HG02981 (cell line): Measurements from ENCODE around the gene MEIOB.
"Not testable (repeated sequence)": the region's sequence is repeated elsewhere in the genome, so short reads cannot be mapped to it uniquely, and the experiment has no call there.

ENCODE experiments used
- ATAC-seq: cut with Tn5 transposase; IDR thresholded peaks from one replicate; pipeline ENCODE4 v1.9.1; 2021; ENCODE audit warnings: mild to moderate bottlenecking, moderate library complexity; ENCODE audit not compliant: unreplicated experiment

The MEIOB gene

DNA sequence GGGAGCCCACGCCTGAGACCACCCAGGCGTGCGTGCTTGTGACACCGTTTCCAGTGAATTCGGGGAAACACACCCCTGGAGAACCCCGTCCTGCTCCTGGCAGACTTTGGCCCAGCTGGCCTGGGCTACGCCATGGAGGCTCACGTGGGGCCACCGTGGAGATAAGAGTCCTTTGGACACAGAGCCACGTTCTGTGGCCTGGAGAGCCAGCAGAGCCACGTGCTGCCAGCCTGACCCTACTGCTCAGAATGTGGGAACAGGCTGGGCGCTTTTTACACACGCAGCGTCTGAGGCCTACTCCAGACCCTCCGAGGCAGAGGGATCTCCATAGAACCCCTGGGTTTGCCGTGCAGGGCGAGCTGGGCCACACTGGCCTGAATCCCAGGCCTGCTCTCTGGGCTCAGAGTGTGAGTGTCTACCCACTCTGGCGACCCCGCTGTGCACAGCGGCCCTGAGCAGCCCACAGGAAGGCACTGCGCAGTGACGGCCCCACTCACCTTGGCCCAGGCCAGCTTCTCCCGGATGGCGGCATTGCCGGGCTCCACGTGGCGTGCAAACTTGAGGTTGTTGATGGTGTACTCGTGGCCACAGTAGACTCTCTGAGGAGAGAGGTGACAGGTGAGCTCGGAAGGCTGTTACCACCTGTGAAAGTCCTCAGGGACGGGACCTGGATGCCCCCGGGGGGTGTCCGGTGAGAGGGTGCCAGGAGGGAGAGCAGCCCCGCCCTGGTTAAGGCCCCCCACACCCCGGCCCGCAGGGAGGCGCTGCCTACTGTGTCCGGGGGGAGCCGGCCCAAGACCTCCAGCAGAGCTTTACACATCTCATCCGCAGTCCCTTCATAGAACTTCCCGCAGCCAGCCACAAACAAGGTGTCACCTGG is 55.3 kb downstream of the MEIOB start:
- no peak for ATAC-seq

GRCh38 chr16:1815461-1815860 is 56.5 kb downstream of the MEIOB start:
- no peak for ATAC-seq

DNA sequence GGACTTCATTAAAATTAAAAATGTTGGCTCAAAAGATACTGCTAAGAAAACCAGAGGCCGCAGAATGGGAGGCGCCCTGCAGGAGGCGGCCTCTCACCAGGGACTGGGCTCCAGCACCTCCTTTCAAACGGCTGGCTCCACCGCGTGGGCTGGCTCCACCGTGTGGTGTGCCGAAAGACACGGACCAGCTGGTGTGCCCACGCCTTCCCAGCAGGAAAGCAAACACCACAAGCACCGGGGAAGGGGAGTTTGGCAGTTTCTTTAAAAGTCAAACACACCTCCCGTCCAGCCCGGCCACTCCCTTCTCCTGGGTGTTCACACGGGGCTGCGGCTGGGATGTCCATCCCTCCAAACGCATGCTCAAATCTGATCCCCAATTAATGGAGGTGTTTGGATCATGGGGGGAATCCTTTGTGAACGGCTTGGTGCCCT is 59.2 kb downstream of the MEIOB start:
- no peak for ATAC-seq

DNA sequence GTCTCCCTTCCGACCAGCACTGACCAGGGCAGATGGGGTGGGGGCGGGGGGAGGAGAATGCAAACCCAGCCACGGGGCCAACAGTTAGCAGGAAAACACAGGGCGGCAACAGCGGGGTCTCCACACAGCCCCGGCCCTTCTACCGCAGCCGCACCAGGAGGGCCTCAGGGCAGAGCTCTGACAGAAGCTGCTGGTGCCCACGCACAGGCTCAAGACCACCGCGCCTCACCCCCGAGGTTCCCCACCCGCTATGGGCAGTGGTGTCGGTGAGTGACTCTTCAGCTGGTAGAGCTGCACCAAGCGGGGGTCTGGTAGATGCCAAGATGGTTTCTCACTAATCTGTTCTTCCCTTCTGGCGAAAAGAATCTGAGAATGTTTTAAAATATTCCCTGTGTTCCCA is 61.4 kb downstream of the MEIOB start:
- ATAC-seq, result no peak

DNA sequence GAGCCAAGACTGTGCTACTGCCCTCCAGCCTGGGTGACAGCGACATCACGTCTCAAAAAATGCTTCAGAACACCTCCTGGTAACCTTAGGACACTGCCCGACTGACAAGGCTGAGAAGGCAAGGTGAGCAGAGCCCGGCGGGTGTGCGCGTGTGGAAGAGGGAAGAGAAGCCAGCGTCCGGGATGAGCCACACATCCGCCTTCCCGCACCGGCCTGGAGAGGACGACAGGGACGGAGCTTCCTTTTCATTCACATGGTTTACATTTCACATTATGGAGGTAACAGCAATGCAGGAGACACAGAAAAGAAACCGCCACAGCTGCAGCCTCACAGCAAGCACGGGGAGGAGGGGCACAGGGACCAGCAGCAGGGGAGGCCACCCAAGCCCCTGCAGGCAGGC is 61.9 kb downstream of the MEIOB start:
- ATAC-seq, result no peak

- ATAC-seq, result no peak
Measured at GRCh38 chr16:1809281-1809801, 62.6 kb downstream of the MEIOB start.

- ATAC-seq, result no peak
Measured at GRCh38 chr16:1808691-1809090, 63.3 kb downstream of the MEIOB start.

- ATAC-seq, result no peak
Measured at GRCh38 chr16:1807626-1808025, 64.3 kb downstream of the MEIOB start.

GRCh38 chr16:1800701-1801100 is 71.3 kb downstream of the MEIOB start:
- ATAC-seq, result no peak

- not testable (repeated sequence) for ATAC-seq
Measured at GRCh38 chr16:1799263-1799662, 72.7 kb downstream of the MEIOB start.

DNA sequence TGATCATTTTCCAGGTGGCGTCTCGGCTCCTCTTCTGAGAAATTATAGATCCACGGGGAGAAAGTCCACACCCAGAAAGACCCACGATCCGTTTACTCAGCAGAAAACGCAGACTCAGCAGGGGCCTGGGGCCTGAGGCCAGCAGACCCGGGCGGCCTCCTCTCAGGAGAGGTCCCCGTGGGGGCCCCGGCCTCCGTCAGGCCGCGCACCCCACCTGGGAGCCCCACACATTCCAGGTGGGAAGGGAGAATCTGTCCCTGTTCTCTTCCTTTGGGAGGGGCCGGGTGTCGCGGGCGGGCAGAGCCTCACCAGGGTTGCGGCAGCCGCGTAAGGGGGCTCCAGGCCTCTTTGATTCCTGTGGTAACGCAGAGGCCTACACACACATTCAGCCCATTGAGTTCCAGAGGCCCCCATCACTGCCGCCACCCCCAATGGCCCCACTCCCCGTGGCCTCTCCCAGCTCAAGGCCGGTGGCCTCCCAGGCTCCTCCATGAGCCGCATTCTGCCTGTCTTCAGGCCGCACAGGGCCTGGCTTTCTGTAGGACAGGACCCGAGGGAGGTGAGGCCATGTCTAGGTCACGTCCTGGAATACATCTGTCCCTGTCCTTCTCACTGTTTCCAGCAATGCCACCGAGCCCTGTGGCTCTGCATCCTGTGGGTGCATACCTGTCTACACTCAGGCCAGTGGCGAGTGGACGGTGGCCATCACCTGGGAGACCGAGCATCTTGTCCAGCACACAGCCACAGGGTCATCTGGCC is 76.9 kb downstream of the MEIOB start:
- no peak for ATAC-seq

DNA sequence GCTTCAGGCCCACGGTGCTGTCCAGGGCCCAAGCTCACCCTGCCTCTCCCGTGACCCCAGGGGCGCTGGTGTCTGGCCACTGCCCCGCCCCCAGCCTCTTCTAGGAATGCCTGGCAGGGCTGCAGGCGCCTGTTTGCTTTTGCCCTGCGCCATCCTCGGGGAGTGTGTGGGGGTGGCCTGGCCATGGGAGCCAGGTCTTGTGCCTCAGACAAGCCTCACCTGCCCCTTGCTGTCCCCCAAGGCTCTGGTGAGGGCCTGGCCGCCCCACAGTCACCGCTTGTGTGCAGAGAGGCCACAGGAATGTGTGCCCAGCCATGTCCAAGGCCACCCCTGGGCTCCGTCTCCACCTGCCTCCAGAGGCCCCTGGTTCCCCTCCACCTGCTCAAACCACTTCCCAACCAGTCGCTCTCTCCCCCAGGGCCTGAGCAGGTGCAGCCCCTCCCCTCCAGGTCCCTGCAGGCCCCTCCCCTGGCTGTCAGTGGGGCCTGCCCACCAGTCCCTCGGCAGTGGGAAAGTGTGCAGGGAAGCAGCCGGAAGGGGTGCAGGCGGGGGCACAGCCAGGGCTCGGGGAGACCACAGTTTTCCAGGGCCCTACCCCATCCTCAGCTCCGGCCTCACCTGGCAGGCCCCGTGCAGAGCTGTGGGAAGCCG is 77.6 kb downstream of the MEIOB start:
- ATAC-seq, result no peak

GRCh38 chr16:1793578-1794220 is 78.3 kb downstream of the MEIOB start, which contains the start of gene IGFALS:
TSS of gene IGFALS (minus strand) at chr16:1793705. CDS start at chr16:1793652, 53 bp downstream.
- ATAC-seq, result no peak

GRCh38 chr16:1792836-1793577 is 79.0 kb downstream of the MEIOB start:
- no peak for ATAC-seq

DNA sequence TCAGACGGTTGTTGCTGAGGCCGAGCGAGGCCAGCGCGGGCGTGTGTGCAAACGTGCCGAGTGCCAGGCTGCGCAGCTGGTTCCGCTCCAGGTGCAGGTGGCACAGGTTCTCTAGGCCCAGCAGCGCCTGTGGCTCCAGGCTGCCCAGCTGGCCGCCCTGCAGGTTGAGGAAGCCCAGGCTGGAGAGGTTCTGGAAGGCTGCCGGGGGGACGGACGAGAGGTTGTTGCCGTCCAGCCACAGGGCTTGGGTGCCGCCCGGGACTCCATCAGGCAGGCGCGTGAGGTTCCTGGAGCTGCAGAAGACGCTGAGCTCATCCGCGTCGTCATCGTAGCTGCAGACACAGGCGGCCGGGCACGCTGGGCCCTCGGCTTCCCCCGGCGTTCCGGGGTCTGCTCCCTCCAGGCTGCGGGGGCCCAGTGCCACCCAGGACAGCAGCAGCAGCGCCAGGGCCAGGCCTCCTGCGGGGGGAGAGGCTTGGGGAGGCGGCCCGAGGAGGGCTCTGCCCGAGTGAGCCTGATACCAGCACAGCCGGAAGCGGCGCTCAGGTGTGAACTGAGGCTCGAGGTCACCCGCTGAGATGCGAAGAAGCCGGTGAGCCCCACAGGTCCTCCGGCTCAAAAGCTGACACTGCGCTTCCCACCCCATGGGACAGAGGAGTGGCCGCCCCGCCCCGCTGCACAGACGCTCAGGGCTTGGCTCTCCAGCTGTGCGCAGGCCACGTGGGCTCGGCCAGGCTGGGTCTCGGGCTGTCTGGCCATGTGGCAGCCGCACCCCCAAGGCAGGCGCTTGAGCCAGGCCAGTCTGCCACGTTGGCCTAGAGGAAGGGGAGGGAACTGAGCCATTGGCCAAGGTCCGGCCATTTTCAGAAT is 79.8 kb downstream of the MEIOB start:
- no peak for ATAC-seq

DNA sequence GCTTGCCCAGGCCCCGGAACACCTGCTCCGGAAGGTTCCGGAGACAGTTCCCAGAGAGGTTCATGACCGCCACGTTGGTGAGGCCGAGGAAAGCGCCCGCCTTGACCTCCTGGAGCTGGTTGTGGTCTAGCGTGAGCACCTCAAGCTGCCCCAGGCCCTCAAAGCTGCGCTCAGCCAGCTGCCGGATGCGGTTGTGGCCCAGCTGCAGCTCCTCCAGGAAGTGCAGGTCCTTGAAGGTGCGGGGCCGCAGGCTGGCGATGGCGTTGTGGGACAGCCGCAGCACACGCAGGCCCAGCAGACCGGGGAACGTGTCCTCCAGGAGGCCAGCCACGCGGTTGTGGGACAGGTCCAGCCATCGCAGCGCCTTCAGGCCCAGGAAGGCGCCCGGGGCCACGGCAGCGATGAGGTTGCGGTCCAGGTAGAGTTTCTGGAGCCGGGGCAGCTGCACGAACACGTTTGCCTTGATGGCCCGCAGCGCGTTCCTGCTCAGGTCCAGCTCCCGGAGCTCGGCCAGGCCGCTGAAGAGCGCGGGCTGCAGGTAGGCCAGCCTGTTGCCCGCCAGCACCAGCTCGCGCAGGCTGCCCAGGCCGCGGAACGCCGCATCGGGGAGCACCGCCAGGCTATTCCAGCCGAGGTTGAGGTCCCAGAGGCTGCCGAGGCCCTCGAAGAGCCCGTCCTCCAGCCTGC is 80.6 kb downstream of the MEIOB start:
- no peak for ATAC-seq

GRCh38 chr16:1790611-1791255 is 81.2 kb downstream of the MEIOB start:
- ATAC-seq, result no peak

- ATAC-seq, result no peak
Measured at GRCh38 chr16:1790261-1790610, 81.7 kb downstream of the MEIOB start.
